ENCODE measurements around the gene TNIK.

- TF ChIP-seq POLR2AphosphoS5 (IDR thresholded peaks at IDR 0.05; ENCODE audit: low read depth, low read length) (no peak), CTCF (IDR thresholded peaks at IDR 0.05) (no peak), EP300 (IDR thresholded peaks at IDR 0.05; ENCODE audit: borderline replicate concordance in 1 of 2, low read depth in 1 of 2, low read length in 1 of 2) (no peak)
Observed at GRCh38 chr3:171286580-171287249, 173.5 kb downstream of the TNIK start.
